ENCODE data around the gene PANK4.

The PANK4 gene

DNA sequence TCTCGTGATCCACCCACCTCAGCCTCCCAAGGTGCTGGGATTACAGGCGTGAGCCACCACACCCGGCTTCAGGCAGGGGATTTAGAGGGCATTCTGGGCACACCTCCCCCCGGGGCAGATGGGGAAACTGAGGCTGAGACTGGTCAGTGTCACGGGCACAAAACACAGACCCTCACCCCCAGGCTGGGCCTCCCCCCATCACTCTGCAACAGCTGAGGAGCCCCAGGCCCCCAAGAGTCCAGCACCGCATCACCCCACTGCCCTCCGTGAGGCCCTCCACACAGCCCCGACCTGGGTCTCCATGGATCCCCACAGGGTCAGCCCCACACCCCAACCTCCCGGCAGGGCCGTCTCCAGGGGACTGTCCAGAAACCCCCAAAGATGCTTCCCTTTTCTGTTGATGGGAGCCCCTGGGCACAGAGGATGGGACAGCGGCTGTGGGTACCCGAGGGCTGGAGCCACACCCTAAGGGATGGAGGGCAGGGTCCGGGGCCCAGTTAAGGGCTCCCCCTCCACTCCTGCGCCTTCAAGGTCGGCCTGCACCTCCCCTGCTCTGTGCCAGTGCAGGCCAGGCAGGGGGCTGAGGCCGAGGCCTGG, 40.8 kb upstream of the PANK4 start:
- TF ChIP-seq, protein P1, sequence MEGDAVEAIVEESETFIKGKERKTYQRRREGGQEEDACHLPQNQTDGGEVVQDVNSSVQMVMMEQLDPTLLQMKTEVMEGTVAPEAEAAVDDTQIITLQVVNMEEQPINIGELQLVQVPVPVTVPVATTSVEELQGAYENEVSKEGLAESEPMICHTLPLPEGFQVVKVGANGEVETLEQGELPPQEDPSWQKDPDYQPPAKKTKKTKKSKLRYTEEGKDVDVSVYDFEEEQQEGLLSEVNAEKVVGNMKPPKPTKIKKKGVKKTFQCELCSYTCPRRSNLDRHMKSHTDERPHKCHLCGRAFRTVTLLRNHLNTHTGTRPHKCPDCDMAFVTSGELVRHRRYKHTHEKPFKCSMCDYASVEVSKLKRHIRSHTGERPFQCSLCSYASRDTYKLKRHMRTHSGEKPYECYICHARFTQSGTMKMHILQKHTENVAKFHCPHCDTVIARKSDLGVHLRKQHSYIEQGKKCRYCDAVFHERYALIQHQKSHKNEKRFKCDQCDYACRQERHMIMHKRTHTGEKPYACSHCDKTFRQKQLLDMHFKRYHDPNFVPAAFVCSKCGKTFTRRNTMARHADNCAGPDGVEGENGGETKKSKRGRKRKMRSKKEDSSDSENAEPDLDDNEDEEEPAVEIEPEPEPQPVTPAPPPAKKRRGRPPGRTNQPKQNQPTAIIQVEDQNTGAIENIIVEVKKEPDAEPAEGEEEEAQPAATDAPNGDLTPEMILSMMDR (IDR thresholded peaks at IDR 0.05) = no peak
- no peak for DNase-seq (ENCODE audit: low spot score)
- Histone ChIP-seq H3K4me3 (no peak overlapping the region), H3K27ac (no peak overlapping the region)

DNA sequence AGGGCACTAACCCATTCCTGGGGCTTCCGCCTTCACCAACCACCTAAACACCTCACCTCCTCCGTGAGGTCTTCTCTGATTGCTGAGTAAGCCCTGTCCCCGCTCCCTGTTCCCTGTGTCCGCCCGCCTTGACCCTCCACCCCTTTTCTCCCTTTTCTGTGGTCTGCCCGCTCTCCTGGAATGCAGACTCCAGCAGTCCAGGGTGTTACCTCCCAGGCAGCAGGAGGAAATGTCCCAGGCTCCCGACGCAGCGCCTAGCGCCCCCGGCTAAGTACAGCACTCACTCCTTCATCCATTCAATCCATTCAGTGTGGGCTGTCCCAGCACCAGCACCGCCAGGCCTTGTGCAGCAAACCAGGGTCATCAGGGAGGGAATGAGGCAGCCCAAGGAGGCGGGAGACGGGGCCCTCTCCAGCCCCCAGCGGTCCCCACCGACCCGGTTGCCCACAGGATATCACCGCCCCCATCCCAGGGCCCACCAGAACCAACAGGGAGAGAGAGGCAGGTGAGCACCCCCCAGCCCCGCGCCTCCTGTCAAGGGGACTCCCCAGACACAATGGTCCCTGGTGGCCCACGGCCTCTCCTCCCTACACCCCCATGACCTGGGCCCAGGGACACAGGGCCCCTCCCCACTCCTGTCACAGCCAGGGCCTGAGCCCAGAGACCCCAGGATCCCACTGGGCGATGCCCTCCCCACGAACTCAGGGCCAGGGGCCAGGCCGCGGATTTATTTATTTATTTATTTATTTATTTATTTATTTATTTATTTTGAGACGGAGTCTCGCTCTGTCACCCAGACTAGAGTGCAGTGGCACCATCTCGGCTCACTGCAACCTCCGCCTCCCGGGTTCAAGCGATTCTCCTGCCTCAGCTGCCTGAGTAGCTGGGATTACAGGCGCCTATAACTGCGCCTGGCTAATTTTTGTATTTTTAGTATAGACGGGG, 40.0 kb upstream of the PANK4 start:
- Histone ChIP-seq H3K27ac (no peak overlapping the region), H3K4me3 (no peak overlapping the region)
- TF ChIP-seq, protein P1 (IDR thresholded peaks at IDR 0.05) = no peak
- DNase-seq (ENCODE audit: low spot score) = no peak

DNA sequence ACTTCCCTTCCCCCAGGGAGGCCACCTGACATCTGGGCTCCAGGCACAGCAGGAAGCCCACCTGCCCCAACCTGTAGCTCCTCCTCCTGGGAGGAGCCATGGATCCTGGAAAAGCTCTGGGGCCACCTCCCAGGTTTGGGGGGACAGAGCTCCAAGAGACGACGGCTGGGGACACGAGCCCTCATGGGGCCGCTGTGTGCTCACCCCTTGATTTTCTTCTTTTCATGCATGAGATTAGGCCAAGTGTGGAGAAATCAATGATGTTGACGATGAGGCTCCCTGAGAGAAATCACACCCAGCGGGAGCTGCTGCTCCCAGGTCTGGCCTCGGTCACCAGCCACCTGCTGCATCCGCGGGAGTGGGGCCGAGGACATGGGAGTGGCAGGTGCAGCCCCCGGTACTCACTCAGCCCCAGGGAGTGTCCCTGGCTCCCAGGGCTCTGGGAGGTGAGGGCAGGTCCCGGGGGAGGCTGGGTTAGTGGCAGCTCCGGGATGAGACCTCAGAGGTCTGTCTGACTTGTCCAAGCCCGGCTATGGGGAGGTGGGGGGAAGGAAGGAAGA, 38.5 kb upstream of the PANK4 start:
- no peak overlapping the region for H3K4me3 ChIP-seq
- DNase-seq (ENCODE audit: low spot score) = no peak
- TF ChIP-seq, protein P1 (IDR thresholded peaks at IDR 0.05) = no peak
- no peak overlapping the region for H3K27ac ChIP-seq

- TF ChIP-seq, protein P1 (IDR thresholded peaks at IDR 0.05) = no peak
- H3K4me3 ChIP-seq = no peak overlapping the region
- DNase-seq (ENCODE audit: low spot score) = no peak
- no peak overlapping the region for H3K27ac ChIP-seq
Observed at GRCh38 chr1:2564006-2564814, 37.8 kb upstream of the PANK4 start.

DNA sequence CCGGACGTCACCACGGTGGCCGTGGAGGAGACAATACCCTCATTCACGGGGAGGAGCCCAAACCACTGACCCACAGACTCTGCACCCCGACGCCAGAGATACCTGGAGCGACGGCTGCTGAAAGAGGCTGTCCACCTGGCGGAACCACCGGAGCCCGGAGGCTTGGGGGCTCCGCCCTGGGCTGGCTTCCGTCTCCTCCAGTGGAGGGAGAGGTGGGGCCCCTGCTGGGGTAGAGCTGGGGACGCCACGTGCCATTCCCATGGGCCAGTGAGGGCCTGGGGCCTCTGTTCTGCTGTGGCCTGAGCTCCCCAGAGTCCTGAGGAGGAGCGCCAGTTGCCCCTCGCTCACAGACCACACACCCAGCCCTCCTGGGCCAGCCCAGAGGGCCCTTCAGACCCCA, 36.8 kb upstream of the PANK4 start:
- no peak overlapping the region for H3K4me3 ChIP-seq
- TF ChIP-seq, protein P1 (IDR thresholded peaks at IDR 0.05) = no peak

GRCh38 chr1:2561898-2562895, 35.8 kb upstream of the PANK4 start:
- DNase-seq (ENCODE audit: low spot score) = no peak
- H3K27ac ChIP-seq = no peak overlapping the region
- TF ChIP-seq, protein P1 (IDR thresholded peaks at IDR 0.05) = no peak
- H3K4me3 ChIP-seq = no peak overlapping the region

More for the DNA sequence above, 36.8 kb upstream of the PANK4 start:
- no peak overlapping the region for H3K27ac ChIP-seq
- DNase-seq (ENCODE audit: low spot score) = no peak

Data from coronary artery (tissue), 2 donors.